Measurements from ENCODE around the gene COL5A1.
"Not testable (repeated sequence)": the region's sequence is repeated elsewhere in the genome, so short reads cannot be mapped to it uniquely, and the experiment has no call there.

The COL5A1 gene

GRCh38 chr9:134843740-134844139 is 202.1 kb downstream of the COL5A1 start:
- no peak for DNase-seq

- DNase-seq, result no peak
Observed at GRCh38 chr9:134844821-134845220, 203.2 kb downstream of the COL5A1 start.

GRCh38 chr9:134846187-134846586 is 204.6 kb downstream of the COL5A1 start:
- no peak for DNase-seq

- no peak for DNase-seq
Observed at GRCh38 chr9:134846699-134847098, 205.1 kb downstream of the COL5A1 start.

GRCh38 chr9:134847138-134847537 is 205.5 kb downstream of the COL5A1 start:
- no peak for DNase-seq

GRCh38 chr9:134847752-134848432 is 206.3 kb downstream of the COL5A1 start:
- no peak for DNase-seq

- no peak for DNase-seq
Observed at GRCh38 chr9:134848504-134848903, 206.9 kb downstream of the COL5A1 start.

GRCh38 chr9:134850611-134851010 is 209.0 kb downstream of the COL5A1 start:
- no peak for DNase-seq

- DNase-seq, result no peak
Observed at GRCh38 chr9:134851020-134851419, 209.4 kb downstream of the COL5A1 start.

GRCh38 chr9:134852906-134853654 is 211.5 kb downstream of the COL5A1 start:
- DNase-seq, result no peak

GRCh38 chr9:134853893-134854292 is 212.3 kb downstream of the COL5A1 start:
- no peak for DNase-seq

GRCh38 chr9:134854541-134854981 is 213.0 kb downstream of the COL5A1 start:
- DNase-seq, result no peak

GRCh38 chr9:134855231-134855899 is 213.8 kb downstream of the COL5A1 start:
- no peak for DNase-seq

- DNase-seq, result no peak
Observed at GRCh38 chr9:134855900-134856377, 214.3 kb downstream of the COL5A1 start.

- DNase-seq, result not testable (repeated sequence)
Observed at GRCh38 chr9:134857451-134857850, 215.8 kb downstream of the COL5A1 start.

- peak; percentile 57 for DNase-seq
Observed at GRCh38 chr9:134858051-134858841, 216.6 kb downstream of the COL5A1 start.

GRCh38 chr9:134860510-134860909 is 218.9 kb downstream of the COL5A1 start:
- no peak for DNase-seq

GRCh38 chr9:134861595-134862334 is 220.2 kb downstream of the COL5A1 start:
- no peak for DNase-seq

GRCh38 chr9:134863306-134863902 is 221.8 kb downstream of the COL5A1 start:
- no peak for DNase-seq

GRCh38 chr9:134863941-134864820 is 222.6 kb downstream of the COL5A1 start:
- DNase-seq, result no peak

- no peak for DNase-seq
Observed at GRCh38 chr9:134864821-134865190, 223.2 kb downstream of the COL5A1 start.
